Peyer's patch (tissue), 4 donors: ENCODE results near the gene MPG.

ENCODE experiments used
- POLR2A ChIP-seq, 2 donors: fragments of 450-650 bp; IDR thresholded peaks; one replicate each; pipeline ENCODE4 v1.5.1; 2017; ENCODE audit warnings: antibody characterized with exemption in 2 of 2, mild to moderate bottlenecking in 2 of 2, moderate library complexity in 2 of 2
- TF ChIP-seq, protein P1 (sequence below), 6 experiments: fragments of 450-650 bp in 4 of 6; fragments of 200-600 bp in 2 of 6; sonication (generic) in 1 of 6; IDR thresholded peaks; one replicate each; pipeline ENCODE4 v1.5.1; 2017 to 2019; ENCODE audit warnings: antibody characterized with exemption in 6 of 6, mild to moderate bottlenecking in 3 of 6, moderate library complexity in 1 of 6

DNA sequence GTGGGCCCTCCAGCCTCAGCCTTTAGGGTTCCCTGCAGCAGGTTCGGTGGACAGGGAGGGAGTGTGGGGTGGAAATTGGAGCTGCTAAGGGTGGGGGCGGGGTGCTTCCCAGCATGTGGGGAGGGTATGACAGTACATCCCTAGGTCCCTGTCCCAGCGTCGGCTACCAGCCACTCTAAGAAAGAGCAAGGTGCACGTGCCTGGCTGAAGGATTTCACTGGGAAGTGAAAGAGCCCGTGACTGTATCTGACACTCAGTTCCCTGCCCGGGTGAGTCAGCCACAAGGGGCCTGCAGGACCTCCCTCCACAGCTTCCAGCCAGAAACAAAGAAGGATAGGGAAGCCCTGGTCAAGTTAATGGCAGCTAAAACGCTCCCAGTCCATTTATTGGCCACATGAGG, 20.3 kb upstream of the MPG start:
- TF ChIP-seq, protein P1, sequence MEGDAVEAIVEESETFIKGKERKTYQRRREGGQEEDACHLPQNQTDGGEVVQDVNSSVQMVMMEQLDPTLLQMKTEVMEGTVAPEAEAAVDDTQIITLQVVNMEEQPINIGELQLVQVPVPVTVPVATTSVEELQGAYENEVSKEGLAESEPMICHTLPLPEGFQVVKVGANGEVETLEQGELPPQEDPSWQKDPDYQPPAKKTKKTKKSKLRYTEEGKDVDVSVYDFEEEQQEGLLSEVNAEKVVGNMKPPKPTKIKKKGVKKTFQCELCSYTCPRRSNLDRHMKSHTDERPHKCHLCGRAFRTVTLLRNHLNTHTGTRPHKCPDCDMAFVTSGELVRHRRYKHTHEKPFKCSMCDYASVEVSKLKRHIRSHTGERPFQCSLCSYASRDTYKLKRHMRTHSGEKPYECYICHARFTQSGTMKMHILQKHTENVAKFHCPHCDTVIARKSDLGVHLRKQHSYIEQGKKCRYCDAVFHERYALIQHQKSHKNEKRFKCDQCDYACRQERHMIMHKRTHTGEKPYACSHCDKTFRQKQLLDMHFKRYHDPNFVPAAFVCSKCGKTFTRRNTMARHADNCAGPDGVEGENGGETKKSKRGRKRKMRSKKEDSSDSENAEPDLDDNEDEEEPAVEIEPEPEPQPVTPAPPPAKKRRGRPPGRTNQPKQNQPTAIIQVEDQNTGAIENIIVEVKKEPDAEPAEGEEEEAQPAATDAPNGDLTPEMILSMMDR (IDR thresholded peaks at IDR 0.05), result no peak
- TF ChIP-seq POLR2A (IDR thresholded peaks at IDR 0.05), result no peak
